Measurements from ENCODE around the gene WWP2.
"Not testable (repeated sequence)": the region's sequence is repeated elsewhere in the genome, so short reads cannot be mapped to it uniquely, and the experiment has no call there.

WWP2 gene

GRCh38 chr16:69747115-69747514 is 15.0 kb upstream of the WWP2 start:
- DNase-seq = no peak

GRCh38 chr16:69748694-69749345 is 13.3 kb upstream of the WWP2 start:
- no peak for DNase-seq

DNA sequence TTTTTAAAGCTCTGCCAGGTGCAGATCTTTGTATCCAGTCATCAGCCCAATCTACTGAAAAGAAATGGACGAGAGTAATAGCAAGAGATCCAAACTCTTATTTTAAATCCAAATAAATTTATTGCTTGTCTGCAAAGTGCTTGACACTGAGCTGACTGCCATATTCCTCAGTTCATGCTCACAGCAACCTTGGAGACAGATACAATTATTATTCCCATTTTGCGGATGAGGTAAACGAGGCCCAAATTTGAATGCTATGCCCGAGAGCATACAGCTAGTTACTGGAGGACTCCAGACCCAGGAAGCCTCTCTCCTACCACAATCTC is 8.0 kb upstream of the WWP2 start:
- no peak for DNase-seq

DNA sequence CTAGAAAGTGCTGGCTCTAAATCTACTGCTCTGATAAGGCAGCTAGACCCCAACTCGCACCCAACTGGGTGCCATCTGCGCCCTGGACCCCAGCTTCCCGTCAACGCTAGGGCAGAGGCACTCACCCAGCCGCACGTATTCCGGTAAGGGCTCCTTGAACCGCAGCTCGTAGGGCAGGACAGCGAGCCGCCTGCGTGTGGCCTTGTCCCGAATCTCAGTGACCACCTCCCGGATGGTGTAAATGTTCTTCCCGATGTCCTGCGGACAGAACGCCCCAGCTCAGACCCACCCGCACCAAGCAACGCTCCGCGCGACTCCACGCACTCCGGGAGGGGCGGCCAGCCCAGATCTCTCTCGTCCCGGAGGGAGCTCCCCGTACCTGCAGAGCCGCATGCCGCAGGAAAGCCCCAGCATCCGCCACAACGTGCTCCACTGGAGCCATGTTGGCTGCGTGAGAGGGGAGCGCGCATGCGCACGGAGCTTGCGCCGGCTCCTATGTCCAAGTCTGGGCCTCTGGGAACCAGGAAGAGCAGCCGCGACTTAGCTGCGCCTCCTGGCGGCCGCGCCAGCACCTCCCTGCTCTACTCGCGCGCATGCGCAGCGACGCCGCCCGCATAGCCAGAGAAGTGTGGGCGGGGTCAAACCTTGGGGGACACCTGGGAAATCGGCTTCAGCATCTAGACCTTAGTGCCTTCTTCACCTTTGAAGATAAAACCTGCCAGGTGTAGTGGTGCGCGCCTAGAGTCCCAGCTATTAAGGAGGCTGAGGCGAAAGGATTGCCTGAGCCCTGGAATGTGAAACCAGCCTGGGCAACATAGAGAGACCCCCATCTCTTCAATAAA is 7.4 kb upstream of the WWP2 start, which contains the start of gene NOB1:
Gene NOB1 (minus strand): TSS at position 458 of the 842 bp plus-strand sequence. CDS start 16 bp downstream, at position 442.
- DNase-seq = peak; percentile 98

DNA sequence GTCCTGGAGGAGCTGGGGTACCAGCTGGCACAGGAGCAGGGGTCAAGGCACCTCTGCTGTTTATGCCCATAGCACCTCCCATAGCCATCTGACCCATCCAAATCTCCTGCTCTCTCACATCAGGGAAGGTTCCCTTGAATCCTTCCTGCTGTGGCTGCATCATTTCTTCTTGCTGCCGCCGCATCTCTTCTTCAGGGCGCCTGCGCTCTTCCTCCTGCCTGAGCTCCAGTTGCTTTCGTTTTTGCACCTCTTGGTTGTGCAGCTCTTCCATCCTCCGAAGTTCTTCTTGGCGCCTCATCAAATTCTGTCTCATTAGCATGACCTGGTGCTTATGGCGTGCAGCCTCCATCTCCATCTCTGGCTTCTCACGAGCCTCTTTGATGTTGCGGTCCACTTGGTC is 5.4 kb upstream of the WWP2 start:
- no peak for DNase-seq

DNA sequence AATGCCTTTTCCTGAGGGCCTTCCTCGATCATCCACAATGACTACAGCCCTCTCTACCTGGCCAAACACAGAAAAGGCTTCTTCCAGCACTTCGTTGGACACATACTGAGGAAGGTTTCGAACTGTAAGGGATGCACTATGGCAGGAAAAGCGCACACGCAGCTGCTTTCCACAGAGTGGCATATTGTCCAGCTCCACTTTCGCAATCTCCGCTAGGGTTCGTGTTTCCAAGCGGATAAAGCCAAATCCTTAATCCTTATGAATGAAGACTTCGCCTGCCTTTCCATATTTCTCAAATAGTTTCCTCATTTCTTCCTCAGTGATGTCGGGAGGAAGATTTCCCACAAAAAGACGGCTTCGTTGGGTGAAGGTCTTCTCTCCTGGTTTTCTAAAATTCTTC is 4.8 kb upstream of the WWP2 start:
- DNase-seq = not testable (repeated sequence)

DNA sequence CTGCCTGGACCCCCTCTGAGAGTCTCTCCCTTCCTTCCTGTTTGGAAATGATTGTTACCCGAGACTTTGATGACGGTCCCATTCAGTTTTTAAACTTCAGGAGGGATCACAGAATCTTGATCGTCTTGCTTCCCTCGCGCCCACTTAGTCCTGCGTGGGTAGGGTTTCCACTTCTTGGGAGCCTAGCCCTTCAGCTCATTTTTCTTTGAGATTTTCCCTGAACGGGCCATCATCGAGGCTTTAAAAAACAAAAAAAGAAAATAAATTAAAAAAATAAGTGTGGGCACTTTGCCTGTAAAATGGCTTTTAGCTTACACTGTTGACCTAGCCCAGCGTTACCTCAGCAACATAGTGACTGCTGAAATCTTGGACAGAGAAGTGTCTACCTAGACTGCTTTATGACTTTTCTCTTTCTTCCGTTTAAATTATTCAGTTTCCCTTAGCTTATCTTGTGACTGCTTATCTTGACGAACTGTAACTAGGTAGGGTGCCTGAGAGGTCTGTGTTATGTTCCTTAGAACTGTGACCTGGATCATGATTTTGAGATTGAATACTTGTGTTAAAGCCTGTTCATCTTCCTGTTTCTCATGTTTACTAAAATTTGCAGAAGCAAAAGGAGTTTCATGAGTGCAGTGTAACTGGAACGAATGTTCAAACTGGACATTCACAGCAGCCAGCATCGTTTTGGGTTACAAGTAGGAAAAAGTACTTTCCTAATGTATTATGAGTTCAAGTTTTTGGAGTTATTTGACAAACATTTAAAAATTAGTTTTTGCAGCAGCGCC is 874 bp downstream of the WWP2 start:
- peak in 1 of 2 donors; percentile 35 for DNase-seq

GRCh38 chr16:69763599-69763942 is 1.4 kb downstream of the WWP2 start:
- DNase-seq = no peak

GRCh38 chr16:69767459-69768229 is 5.5 kb downstream of the WWP2 start:
- DNase-seq = no peak

GRCh38 chr16:69768666-69769065 is 6.5 kb downstream of the WWP2 start:
- no peak for DNase-seq

DNA sequence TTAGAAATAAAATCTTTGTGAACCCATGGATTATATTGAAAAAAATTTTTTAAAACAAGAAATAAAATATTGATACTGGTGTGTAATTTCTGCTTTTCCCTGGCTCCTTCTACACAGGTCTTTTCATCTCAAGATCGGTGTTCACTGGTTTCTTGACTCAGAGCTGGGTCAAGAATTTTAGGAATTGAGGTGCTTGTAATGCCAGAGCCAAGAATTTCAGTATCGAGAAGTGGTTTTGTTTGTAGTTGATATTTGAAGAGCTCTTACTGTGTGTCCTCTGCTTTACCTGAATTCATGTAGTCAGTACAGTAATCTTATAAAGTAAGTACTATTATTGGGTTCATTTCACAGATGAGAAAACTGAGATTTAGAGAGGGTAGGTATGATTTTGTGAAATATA is 7.3 kb downstream of the WWP2 start:
- no peak for DNase-seq

DNA sequence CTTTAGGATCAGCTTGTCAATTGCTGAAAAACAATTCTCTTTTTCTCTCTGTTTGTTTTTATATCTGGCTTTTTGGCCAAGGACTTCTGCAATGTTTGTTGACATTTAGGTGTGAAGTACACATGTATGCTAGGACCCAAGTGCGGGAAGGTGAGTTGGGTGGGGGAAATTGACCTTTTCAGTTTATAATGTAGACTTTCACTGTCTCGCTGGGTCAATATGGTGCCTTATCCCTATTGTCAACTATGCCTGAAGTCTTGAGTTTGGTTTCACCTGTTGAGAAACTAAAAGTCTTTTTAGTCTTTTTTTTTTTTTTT is 9.5 kb downstream of the WWP2 start:
- DNase-seq = no peak

- DNase-seq = no peak
These were observed 11.3 kb downstream of the WWP2 start for GRCh38 chr16:69773260-69773947.

- DNase-seq = no peak
These were observed 13.4 kb downstream of the WWP2 start for GRCh38 chr16:69775563-69775962.

GRCh38 chr16:69779724-69780123 is 17.6 kb downstream of the WWP2 start:
- no peak for DNase-seq

DNA sequence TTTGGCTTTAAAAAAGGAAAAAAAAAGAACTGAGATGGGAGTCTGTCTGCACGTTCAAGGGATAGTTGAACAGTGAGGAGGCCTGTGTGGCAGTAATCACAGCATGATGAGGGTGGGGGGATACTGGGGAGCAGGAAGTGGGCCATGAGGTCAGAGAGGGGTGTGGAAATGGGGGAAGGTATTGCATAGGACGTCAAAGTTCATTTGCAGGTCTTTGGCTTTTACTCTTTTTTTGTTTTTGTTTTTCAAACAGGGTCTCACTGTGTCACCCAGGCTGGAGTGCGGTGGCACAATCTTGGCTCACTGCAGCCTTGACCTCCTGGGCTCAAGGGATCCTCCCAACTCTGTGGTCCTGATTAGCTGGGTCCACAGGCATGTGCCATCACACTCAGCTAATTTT is 19.0 kb downstream of the WWP2 start:
- DNase-seq = no peak

DNA sequence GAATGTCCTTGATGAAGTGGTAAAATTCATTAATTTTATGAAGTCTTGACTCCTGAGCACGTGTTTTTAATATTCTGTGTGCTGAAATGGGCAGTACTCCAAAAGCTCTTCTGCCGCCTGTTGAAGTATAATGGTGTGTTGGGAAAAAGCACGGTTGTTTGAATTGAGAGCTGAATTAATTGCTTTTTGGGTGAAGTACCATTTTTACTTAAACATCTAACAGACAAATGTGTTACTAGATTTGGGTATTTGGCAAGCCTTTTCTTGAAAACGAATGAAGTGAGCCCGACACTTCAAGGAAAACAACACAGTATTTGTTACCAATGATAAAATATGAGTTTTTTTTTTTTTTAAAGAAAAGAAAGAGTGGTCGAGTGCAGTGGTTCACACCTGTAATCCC is 22.5 kb downstream of the WWP2 start:
- DNase-seq = no peak

DNA sequence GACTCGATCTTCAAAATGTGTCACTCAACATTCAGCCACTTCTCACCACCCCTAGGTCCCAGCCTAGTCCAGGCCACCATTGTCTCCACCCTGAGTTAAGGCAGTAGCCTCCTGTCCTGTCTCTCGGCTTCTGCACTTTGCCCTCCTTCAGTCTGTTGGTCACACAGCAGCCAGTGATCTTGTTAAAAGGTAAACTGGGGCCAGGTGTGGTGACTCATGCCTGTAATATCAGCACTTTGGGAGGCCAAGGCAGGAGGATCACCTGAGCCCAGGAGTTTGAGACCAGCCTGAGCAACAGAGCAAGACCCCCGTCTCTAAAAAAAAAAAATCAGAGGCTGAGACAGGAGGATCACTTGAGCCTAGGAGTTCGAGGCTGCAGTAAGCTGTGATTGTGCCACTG is 25.8 kb downstream of the WWP2 start:
- DNase-seq = no peak

DNA sequence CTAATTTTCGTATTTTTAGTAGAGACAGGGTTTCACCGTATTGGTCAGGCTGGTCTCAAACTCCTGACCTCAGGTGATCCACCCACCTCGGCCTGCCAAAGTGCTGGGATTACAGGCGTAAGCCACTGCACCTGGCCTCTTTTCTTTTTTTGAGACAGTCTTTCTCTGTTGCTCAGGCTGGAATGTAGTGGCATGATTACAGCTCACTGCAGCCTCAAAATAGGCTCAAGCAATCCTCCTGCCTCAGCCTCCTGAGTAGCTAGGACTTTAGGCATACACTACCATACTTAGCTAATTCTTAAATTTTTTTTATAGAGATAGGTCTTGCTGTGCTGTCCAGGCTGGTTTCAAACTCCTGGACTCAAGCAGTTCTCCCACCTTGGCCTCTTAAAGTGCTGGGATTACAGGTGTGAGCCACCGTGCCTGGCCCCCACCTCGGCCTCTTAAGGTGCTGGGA is 29.3 kb downstream of the WWP2 start:
- DNase-seq = not testable (repeated sequence)

GRCh38 chr16:69793526-69793925 is 31.4 kb downstream of the WWP2 start:
- DNase-seq = no peak

- no peak for DNase-seq
These were observed 32.4 kb downstream of the WWP2 start for GRCh38 chr16:69794486-69794885.
